Measurements from ENCODE around the gene PCLAF. TPM values are rescaled to one million over a fixed set of nuclear protein-coding genes. Genes with fewer than 3 reads are reported as not detected.

Gene PCLAF
- total and polyA plus RNA-seq, 2 of the 8 experiments (the other 6 are each of a cell fraction or from before 2014, with no cell fraction given): 76.2 to 124 TPM

DNA sequence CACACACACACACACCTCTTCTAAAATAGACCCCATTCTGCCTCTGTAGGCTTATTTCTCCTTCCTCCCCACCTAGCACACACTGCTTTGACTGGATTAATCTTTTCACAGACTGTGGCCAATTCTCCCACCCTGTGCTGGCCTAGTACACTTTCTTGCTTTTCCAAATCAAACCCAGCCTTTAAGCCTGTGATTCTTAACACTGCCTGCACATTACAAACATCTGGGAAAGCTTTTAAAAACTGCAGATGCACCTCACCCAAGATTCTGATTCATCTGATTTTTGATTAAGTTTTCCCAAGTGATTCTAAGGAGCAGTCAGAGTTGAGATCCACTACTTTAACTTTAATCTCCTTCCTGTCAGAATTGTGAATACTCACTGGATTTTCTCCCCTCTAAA, 38.0 kb downstream of the PCLAF start:
- H3K9ac ChIP-seq (replicated peaks in 1 of 4; ENCODE audit: extremely low read depth in 1 of 4, low read depth in 3 of 4, low read length in 3 of 4): no peak overlapping the region
- POLR2A ChIA-PET (ENCODE audit: partially characterized antibody): interaction anchor here (1.6 kb wide), 1 partner anchor 44 kb away, joined by 3 read pairs; the partner anchor contains the start of gene TRIP4

More for the DNA sequence above, 38.0 kb downstream of the PCLAF start:
- Histone ChIP-seq H3K27ac (ENCODE audit: low read depth, low read length) (no peak overlapping the region), H3K4me1 (replicated peaks in 1 of 4; ENCODE audit: control insufficient read depth in 3 of 4, insufficient read depth in 4 of 4, low read length in 3 of 4) (peaks cover 0 to 4% (median 0%) of the 10 kb centered on the region in 4 experiments; a peak in 2 of 7 replicates), H3K18ac (ENCODE audit: extremely low read depth, low read length) (no peak overlapping the region), H3K14ac (ENCODE audit: insufficient read length) (no peak overlapping the region), H2BK15ac (ENCODE audit: low read length) (no peak overlapping the region), H4K5ac (ENCODE audit: insufficient read length, low read depth, low read length) (no peak overlapping the region), H3K79me2 (ENCODE audit: control insufficient read depth in 1 of 2, insufficient read depth in 2 of 2, low read length in 2 of 2) (peaks cover 0 to 29% of the 10 kb centered on the region in 2 experiments; a peak in 2 of 4 replicates), H2BK120ac (replicated peaks; ENCODE audit: low read depth, low read length) (no peak overlapping the region), H3K4me3 (ENCODE audit: extremely low read depth in 1 of 4, insufficient read depth in 2 of 4, low read depth in 3 of 4, low read length in 4 of 4) (no peak overlapping the region), H4K91ac (replicated peaks; ENCODE audit: insufficient read length, low read length) (no peak overlapping the region), H3K79me1 (ENCODE audit: low read depth, low read length) (no peaks in the 10 kb centered on the region), H2AK5ac (ENCODE audit: low read depth, low read length) (no peak overlapping the region), H3K56ac (replicated peaks; ENCODE audit: insufficient read length, low read depth, low read length) (no peak overlapping the region), H2AFZ (ENCODE audit: low read length) (no peak overlapping the region), H3K27me3 (replicated peaks in 1 of 4; ENCODE audit: control insufficient read depth in 3 of 4, extremely low read depth in 1 of 4, insufficient read depth in 3 of 4, low read length in 3 of 4) (no peaks in the 10 kb centered on the region), H3K4me2 (ENCODE audit: insufficient read depth in 1 of 2, low read depth in 2 of 2, low read length in 2 of 2) (no peak overlapping the region), H2BK20ac (ENCODE audit: low read length) (no peak overlapping the region), H2BK12ac (ENCODE audit: low read depth, low read length) (no peak overlapping the region), H2BK5ac (ENCODE audit: low read depth, low read length) (no peak overlapping the region), H3K23me2 (ENCODE audit: low read depth, low read length) (no peaks in the 10 kb centered on the region), H3K36me3 (ENCODE audit: control insufficient read depth in 2 of 4, insufficient read depth in 4 of 4, low read length in 3 of 4) (no peaks in the 10 kb centered on the region; a peak in 1 of 8 replicates), H3K4ac (replicated peaks; ENCODE audit: insufficient read length, low read depth, low read length) (no peak overlapping the region), H3K9me3 (ENCODE audit: insufficient read depth in 2 of 2, low read depth in 1 of 2, low read length in 1 of 2) (no peaks in the 10 kb centered on the region), H4K8ac (ENCODE audit: extremely low read depth, insufficient read depth, low read length) (no peak overlapping the region), H4K20me1 (replicated peaks in 1 of 2; ENCODE audit: control insufficient read depth in 1 of 2, insufficient read depth in 2 of 2, low read length in 2 of 2) (no peaks in the 10 kb centered on the region), H3K23ac (ENCODE audit: insufficient read length) (no peak overlapping the region)
- CTCF ChIA-PET (ENCODE audit: partially characterized antibody): interaction anchor here (2.0 kb wide), 1 partner anchor 9 kb away, joined by 9 read pairs; no protein-coding TSS in a partner anchor
- FAIRE-seq (no peak), DNase-seq (ENCODE audit: low read depth in 1 of 2, low spot score in 2 of 2) (no peak)
- TF ChIP-seq SAP30 (IDR thresholded peaks at IDR 0.05; ENCODE audit: insufficient read depth, insufficient replicate concordance, low read length) (no peak), SIX5 (IDR thresholded peaks at IDR 0.05; ENCODE audit: low read depth, low read length) (no peak), SIRT6 (IDR thresholded peaks at IDR 0.05; ENCODE audit: low read length) (no peak), GABPA (IDR thresholded peaks at IDR 0.05; ENCODE audit: borderline replicate concordance, insufficient read depth, low read length) (no peak), ASH2L (IDR thresholded peaks at IDR 0.05; ENCODE audit: low read length) (no peak), YY1 (IDR thresholded peaks at IDR 0.05; ENCODE audit: low read depth, low read length) (no peak), CTBP2 (IDR thresholded peaks at IDR 0.05; ENCODE audit: borderline replicate concordance, insufficient read depth, insufficient read length, low read length) (no peak), ZNF274 (IDR thresholded peaks at IDR 0.05; ENCODE audit: borderline replicate concordance, extremely low read depth, low read length) (no peak)

Measured in H1 (cell line).